CD14-positive monocyte (primary cell): Measurements from ENCODE around the gene DYSF. TPM values are rescaled to one million over a fixed set of nuclear protein-coding genes. Genes with fewer than 3 reads are reported as not detected.

Experiments
- DNase-seq, 3 donors: peaks; one replicate each; pipeline ENCODE4 v3.0.0-alpha.2; 2011 to 2022
- H2AFZ ChIP-seq: 2 replicates; pipeline ENCODE4 v1.6.0; 2012; ENCODE audit warnings: mild to moderate bottlenecking, low read depth, low read length, inconsistent platforms; ENCODE audit not compliant: insufficient read depth, poor library complexity, severe bottlenecking
- H3K27ac ChIP-seq, 2 donors: 1 replicate in 1 of 2; 2 replicates in 1 of 2; pipeline ENCODE4 v1.5.1; 2012 to 2013; ENCODE audit warnings: low read length in 2 of 2, control low read depth in 1 of 2, inconsistent platforms in 1 of 2, low read depth in 1 of 2, mild to moderate bottlenecking in 1 of 2
- H3K27me3 ChIP-seq, 2 donors: one replicate each; pipeline versions ENCODE4 v1.6.0 to v1.6.1; 2011 to 2013; ENCODE audit warnings: low read length in 2 of 2; ENCODE audit not compliant: control insufficient read depth in 2 of 2, insufficient read depth in 2 of 2
- H3K36me3 ChIP-seq, 2 donors: replicated peaks in 1 of 2; 1 replicate in 1 of 2; 2 replicates in 1 of 2; pipeline versions ENCODE4 v1.5.1 to v1.6.1; 2012 to 2013; ENCODE audit warnings: low read length in 2 of 2, control low read depth in 1 of 2, inconsistent platforms in 1 of 2, mild to moderate bottlenecking in 1 of 2; ENCODE audit not compliant: insufficient read depth in 2 of 2, control insufficient read depth in 1 of 2
- H3K4me1 ChIP-seq, 2 donors: 1 replicate in 1 of 2; 2 replicates in 1 of 2; pipeline versions ENCODE4 v1.5.1 to v1.6.1; 2012 to 2013; ENCODE audit warnings: low read length in 2 of 2, control low read depth in 1 of 2, inconsistent platforms in 1 of 2, mild to moderate bottlenecking in 1 of 2, moderate library complexity in 1 of 2; ENCODE audit not compliant: insufficient read depth in 2 of 2, control insufficient read depth in 1 of 2
- H3K4me2 ChIP-seq: replicated peaks from 2 replicates; pipeline ENCODE3; 2012; ENCODE audit warnings: low read length, moderate library complexity, mild to moderate bottlenecking; ENCODE audit not compliant: poor library complexity, severe bottlenecking; ENCODE audit errors: extremely low read depth
- H3K4me3 ChIP-seq, 3 experiments: fragments of 200-600 bp in 1 of 3; sonication (generic) in 1 of 3; replicated peaks in 1 of 3; 1 replicate in 2 of 3; 2 replicates in 1 of 3; pipeline ENCODE4 v1.5.1; 2011 to 2013; ENCODE audit warnings: low read length in 3 of 3, mild to moderate bottlenecking in 3 of 3, control low read depth in 2 of 3, low read depth in 2 of 3, inconsistent platforms in 1 of 3, moderate library complexity in 1 of 3
- H3K79me2 ChIP-seq: 2 replicates; pipeline ENCODE4 v1.6.0; 2012; ENCODE audit warnings: mild to moderate bottlenecking, control low read depth, inconsistent platforms, low read length, moderate library complexity; ENCODE audit not compliant: insufficient read depth
- H3K9ac ChIP-seq: 2 replicates; pipeline ENCODE4 v1.6.0; 2017; ENCODE audit warnings: low read length, mild to moderate bottlenecking; ENCODE audit not compliant: insufficient read depth, poor library complexity, severe bottlenecking
- H3K9me3 ChIP-seq, 2 donors: replicated peaks in 1 of 2; 1 replicate in 1 of 2; 2 replicates in 1 of 2; pipeline versions ENCODE4 v1.5.1 to v1.6.1; 2012 to 2013; ENCODE audit warnings: low read length in 2 of 2, control low read depth in 1 of 2; ENCODE audit not compliant: control insufficient read depth in 1 of 2, insufficient read depth in 1 of 2
- H4K20me1 ChIP-seq: 2 replicates; pipeline ENCODE4 v1.6.0; 2012; ENCODE audit warnings: mild to moderate bottlenecking, low read length, control low read depth, moderate library complexity; ENCODE audit not compliant: insufficient read depth
- H3K27ac Mint-ChIP-seq, 7 donors: one replicate each; pipeline ENCODE4 v1.8.0; 2020; ENCODE audit warnings: mild to moderate bottlenecking in 7 of 7, mixed read lengths in 7 of 7, moderate library complexity in 6 of 7, inconsistent platforms in 2 of 7
- H3K27me3 Mint-ChIP-seq, 3 donors: one replicate each; pipeline ENCODE4 v1.8.0; 2021 to 2022; ENCODE audit warnings: low read depth in 3 of 3, mild to moderate bottlenecking in 3 of 3, mixed read lengths in 3 of 3, moderate library complexity in 3 of 3, inconsistent platforms in 1 of 3
- H3K36me3 Mint-ChIP-seq, 2 donors: one replicate each; pipeline ENCODE4 v1.8.0; 2020; ENCODE audit warnings: mixed read lengths in 2 of 2, inconsistent platforms in 1 of 2, mild to moderate bottlenecking in 1 of 2
- H3K4me1 Mint-ChIP-seq: one replicate; pipeline ENCODE4 v1.8.0; 2020; ENCODE audit warnings: mild to moderate bottlenecking, mixed read lengths
- H3K4me3 Mint-ChIP-seq, 2 donors: one replicate each; pipeline ENCODE4 v1.8.0; 2020; ENCODE audit warnings: mild to moderate bottlenecking in 2 of 2, mixed read lengths in 2 of 2, moderate library complexity in 1 of 2
- H3K9me3 Mint-ChIP-seq, 7 donors: one replicate each; pipeline ENCODE4 v1.8.0; 2020 to 2022; ENCODE audit warnings: mixed read lengths in 7 of 7, mild to moderate bottlenecking in 6 of 7, moderate library complexity in 6 of 7, inconsistent platforms in 2 of 7
- CTCF ChIP-seq: fragments of 200-600 bp; IDR thresholded peaks from one replicate; pipeline ENCODE4 v1.8.0; 2022; ENCODE audit warnings: antibody characterized with exemption, mild to moderate bottlenecking
- WGBS: methylation state at CpG from one replicate; pipeline ENCODE4 v1.1.5; 2013; ENCODE audit warnings: missing lambda C conversion rate; ENCODE audit not compliant: insufficient coverage; 5-methylcytosine and 5-hydroxymethylcytosine counted together
- intact Hi-C, 2 donors: fragments of 100-400 bp; cut with micrococcal nuclease; formaldehyde crosslinking; loops; one replicate each; pipeline versions ENCODE4 v1.15.0 to v1.15.1; 2023
- polyA plus RNA-seq, 3 donors: library from polyadenylated mRNA; depleted of rRNA in 1 of 3; unstranded in 2 of 3; stranded (reverse) in 1 of 3; fragments of 300-500 nt in 2 of 3; fragments of >200 nt in 1 of 3; fragmentation: Illumina TruSeq in 2 of 3; gene quantifications; 1 replicate in 2 of 3; 2 replicates in 1 of 3; pipeline ENCODE4 v1.2.3, GENCODE V29; 2012 to 2021

DYSF gene
- polyA plus RNA-seq, 3 donors: 16.1 to 72.5 (median 31.2) TPM

DNA sequence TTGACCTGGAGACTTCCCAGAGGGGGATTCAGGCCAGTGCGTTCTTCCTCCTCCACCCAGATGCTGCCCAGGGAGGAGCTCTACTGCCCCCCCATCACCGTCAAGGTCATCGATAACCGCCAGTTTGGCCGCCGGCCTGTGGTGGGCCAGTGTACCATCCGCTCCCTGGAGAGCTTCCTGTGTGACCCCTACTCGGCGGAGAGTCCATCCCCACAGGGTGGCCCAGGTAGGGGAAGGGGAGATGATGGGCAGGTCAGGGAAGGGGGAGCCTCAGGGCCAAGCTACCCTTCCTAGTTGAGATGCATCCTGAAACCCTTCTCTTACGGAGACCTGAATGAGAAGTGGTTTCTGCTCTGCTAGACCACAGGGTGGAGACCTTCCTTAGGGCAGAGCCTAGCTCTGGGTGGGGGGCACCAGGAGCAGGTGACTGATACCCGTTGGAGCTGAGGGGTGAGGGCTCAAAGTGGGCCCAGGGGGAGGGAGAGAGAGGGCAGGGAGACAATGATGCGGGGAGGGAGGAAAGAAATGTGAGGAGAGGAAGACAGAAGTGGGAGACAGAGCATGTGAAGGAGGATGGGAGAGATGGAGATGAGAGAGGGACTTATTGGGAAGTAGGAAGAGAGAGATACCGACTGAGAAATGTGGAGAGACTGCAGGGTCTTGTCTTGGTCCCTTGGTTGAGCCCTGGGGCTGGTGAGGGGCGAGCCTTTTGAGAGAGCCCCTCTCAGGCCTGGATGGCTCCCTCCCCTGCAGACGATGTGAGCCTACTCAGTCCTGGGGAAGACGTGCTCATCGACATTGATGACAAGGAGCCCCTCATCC lies 159.4 kb downstream of the DYSF start:
- Mint-ChIP-seq H3K27me3 (peaks cover 0 to 2% (median 0%) of the 10 kb centered on the region in 3 donors), H3K9me3 (peaks cover 0 to 3% (median 0%) of the 10 kb centered on the region in 7 donors), H3K27ac (no peak overlapping the region), H3K36me3 (peaks cover 77 to 78% of the 10 kb centered on the region in 2 donors), H3K4me3 (no peak overlapping the region), H3K4me1 (no peaks in the 10 kb centered on the region)
- Histone ChIP-seq H3K79me2 (no peaks in the 10 kb centered on the region), H4K20me1 (peaks cover 86% of the 10 kb centered on the region), H2AFZ (no peak overlapping the region), H3K36me3 (peaks cover 57 to 94% of the 10 kb centered on the region in 2 donors), H3K27me3 (no peaks in the 10 kb centered on the region), H3K27ac (no peak overlapping the region), H3K4me2 (no peak overlapping the region), H3K9ac (no peak overlapping the region), H3K9me3 (no peaks in the 10 kb centered on the region), H3K4me1 (no peaks in the 10 kb centered on the region), H3K4me3 (no peak overlapping the region)
- DNase-seq: no peak
- 85% methylated on average over 10 of the region's 17 CpGs for WGBS
- TF ChIP-seq CTCF: no peak
- intact Hi-C loops: no loop called here

DNA sequence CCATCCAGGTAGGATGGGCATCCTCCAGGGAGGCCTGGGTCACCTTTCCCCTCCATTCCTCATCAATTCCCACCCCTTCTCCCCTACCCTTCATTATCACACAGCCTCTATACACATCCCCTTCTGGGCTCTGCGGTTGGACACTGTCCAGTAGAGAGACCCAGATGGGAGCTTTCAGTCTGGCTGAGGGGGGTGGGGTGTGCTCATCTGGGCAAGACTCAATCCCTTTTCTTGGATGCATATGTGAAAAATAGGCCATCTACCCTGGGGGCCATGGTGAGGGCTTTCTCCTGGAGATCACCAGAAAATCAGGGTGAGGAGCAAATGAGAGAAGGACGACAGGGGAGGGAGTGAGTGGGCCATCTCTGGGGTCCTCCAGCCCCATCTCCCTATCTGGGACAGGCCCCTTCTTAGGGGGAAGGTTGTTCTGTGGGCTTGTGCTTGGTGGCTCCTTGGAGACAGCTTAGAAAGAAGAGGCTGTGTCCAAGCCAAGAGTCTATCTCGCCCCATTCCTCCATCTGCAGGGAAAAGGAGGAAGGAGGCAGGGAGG lies 160.1 kb downstream of the DYSF start:
- Histone ChIP-seq H3K27me3 (no peaks in the 10 kb centered on the region), H3K36me3 (peaks cover 55 to 87% of the 10 kb centered on the region in 2 donors), H3K4me3 (no peak overlapping the region), H2AFZ (no peak overlapping the region), H3K9me3 (no peaks in the 10 kb centered on the region), H3K9ac (no peak overlapping the region), H3K27ac (no peak overlapping the region), H4K20me1 (peaks cover 86% of the 10 kb centered on the region), H3K4me2 (no peak overlapping the region), H3K4me1 (no peaks in the 10 kb centered on the region), H3K79me2 (no peaks in the 10 kb centered on the region)
- intact Hi-C loops: no loop called here
- peaks cover 0 to 3% (median 0%) of the 10 kb centered on the region in 7 donors for H3K9me3 Mint-ChIP-seq
- no peak overlapping the region for H3K4me3 Mint-ChIP-seq
- H3K27me3 Mint-ChIP-seq: peaks cover 0 to 2% (median 0%) of the 10 kb centered on the region in 3 donors
- WGBS: no CpG with 5 or more reads among the region's 3 CpGs
- peaks cover 70 to 73% of the 10 kb centered on the region in 2 donors for H3K36me3 Mint-ChIP-seq
- no peak for TF ChIP-seq CTCF
- no peaks in the 10 kb centered on the region for H3K4me1 Mint-ChIP-seq
- no peak for DNase-seq
- no peak overlapping the region for H3K27ac Mint-ChIP-seq
